ENCODE results near the gene TAS2R1.

- TF ChIP-seq CTCF (IDR thresholded peaks at IDR 0.05): no peak
- TF ChIP-seq, protein P1, sequence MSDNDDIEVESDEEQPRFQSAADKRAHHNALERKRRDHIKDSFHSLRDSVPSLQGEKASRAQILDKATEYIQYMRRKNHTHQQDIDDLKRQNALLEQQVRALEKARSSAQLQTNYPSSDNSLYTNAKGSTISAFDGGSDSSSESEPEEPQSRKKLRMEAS (CRISPR knock-in tag; IDR thresholded peaks at IDR 0.05): no peak
Observed at GRCh38 chr5:9661316-9662015, 31.3 kb upstream of the TAS2R1 start.
